NT2/D1 (cell line): ENCODE results near the gene GPR61.

Experiments used
- DNase-seq: peaks from one replicate; pipeline ENCODE4 v3.0.0-alpha.2; 2011; ENCODE audit warnings: low read depth, low spot score
- H3K27me3 ChIP-seq: 2 replicates; pipeline ENCODE4 v1.6.0; 2011; ENCODE audit warnings: mild to moderate bottlenecking; ENCODE audit not compliant: insufficient read length, insufficient read depth
- H3K36me3 ChIP-seq: 2 replicates; pipeline ENCODE4 v1.6.1; 2011; ENCODE audit warnings: mild to moderate bottlenecking, low read length, mixed read lengths; ENCODE audit not compliant: insufficient read depth, insufficient read length
- H3K4me1 ChIP-seq: 2 replicates; pipeline ENCODE4 v1.5.1; 2011; ENCODE audit not compliant: insufficient read depth, insufficient read length
- H3K4me3 ChIP-seq: 2 replicates; pipeline ENCODE4 v1.5.1; 2011; ENCODE audit warnings: low read depth; ENCODE audit not compliant: insufficient read length
- H3K9ac ChIP-seq: 2 replicates; pipeline ENCODE4 v1.6.0; 2011; ENCODE audit warnings: low read depth; ENCODE audit not compliant: insufficient read length
- H3K9me3 ChIP-seq: 2 replicates; pipeline ENCODE4 v1.5.1; 2011; ENCODE audit warnings: mild to moderate bottlenecking, low read length; ENCODE audit not compliant: insufficient read depth
- SUZ12 ChIP-seq: IDR thresholded peaks from 2 replicates; pipeline ENCODE4 v1.6.1; 2011; ENCODE audit not compliant: insufficient read length, insufficient read depth; ENCODE audit errors: extremely low read depth
- YY1 ChIP-seq: IDR thresholded peaks from 2 replicates; pipeline ENCODE4 v1.6.1; 2011; ENCODE audit not compliant: insufficient read length, insufficient read depth
- ZNF274 ChIP-seq: IDR thresholded peaks from 2 replicates; pipeline ENCODE4 v1.6.1; 2011; ENCODE audit warnings: mild to moderate bottlenecking, low read depth, low read length

The GPR61 gene

DNA sequence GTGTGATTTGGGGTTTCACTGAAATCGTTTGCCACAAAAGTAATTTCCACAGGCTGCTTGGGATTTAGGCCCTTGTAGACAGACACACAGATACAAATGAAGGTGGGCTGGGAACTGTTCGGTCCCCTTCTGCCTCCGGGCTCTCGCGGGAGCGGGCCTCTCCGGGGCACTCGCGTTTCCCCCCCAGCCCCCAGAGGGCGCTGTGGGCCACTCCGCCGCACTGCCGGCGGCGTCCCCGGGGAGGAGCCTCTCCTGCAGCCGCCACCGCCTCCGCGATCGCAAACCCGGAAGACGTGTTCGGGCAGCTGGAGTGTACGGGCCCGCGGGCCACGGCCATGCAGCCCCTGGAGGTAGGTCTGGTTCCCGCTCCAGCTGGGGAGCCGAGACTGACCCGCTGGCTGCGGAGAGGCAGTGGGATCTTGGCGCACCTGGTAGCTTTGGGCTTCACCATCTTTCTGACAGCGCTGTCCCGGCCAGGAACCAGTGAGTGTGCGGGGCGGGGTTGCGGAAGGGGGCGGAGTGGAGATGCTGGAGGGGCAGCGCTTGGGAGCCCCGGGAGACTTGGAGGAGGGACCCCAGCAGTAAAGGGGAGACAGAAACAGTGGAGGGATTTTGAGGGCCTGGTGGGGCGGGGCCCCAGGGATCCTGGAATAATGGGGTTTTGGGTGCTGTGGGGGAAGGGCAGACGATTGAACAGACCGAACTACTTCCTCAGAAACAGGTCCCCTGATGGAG lies 45.7 kb upstream of the GPR61 start, which contains the start of gene CYB561D1:
CYB561D1 (plus strand) TSS at position 290 of the 735 bp plus-strand sequence; CDS start at position 336, 46 bp downstream.
- Histone ChIP-seq H3K4me1 (peaks cover 8% of the 10 kb centered on the region), H3K36me3 (peaks cover 50% of the 10 kb centered on the region), H3K9ac (peak within 1 kb of the TSS; percentile 83), H3K4me3 (peak within 1 kb of the TSS; percentile 88), H3K27me3 (no peaks in the 10 kb centered on the region), H3K9me3 (no peaks in the 10 kb centered on the region)
- DNase-seq = peak; percentile 66
- TF ChIP-seq YY1 = no peak
- no peak for TF ChIP-seq ZNF274
- no peak for TF ChIP-seq SUZ12

DNA sequence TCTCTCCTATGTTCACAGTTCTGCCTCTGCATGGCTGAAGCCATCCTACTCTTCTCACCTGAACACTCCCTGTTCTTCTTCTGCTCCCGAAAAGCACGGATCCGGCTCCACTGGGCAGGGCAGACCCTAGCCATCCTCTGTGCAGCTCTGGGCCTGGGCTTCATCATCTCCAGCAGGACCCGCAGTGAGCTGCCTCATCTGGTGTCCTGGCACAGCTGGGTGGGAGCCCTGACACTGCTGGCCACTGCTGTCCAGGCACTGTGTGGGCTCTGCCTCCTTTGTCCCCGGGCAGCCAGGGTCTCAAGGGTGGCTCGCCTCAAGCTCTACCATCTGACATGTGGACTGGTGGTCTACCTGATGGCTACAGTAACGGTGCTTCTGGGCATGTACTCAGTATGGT lies 43.9 kb upstream of the GPR61 start:
- Histone ChIP-seq H3K4me3 (no peak overlapping the region), H3K9me3 (peaks cover 9% of the 10 kb centered on the region; the same call in 1 of the 2 replicates), H3K9ac (no peak overlapping the region), H3K4me1 (peaks cover 18% of the 10 kb centered on the region), H3K27me3 (no peaks in the 10 kb centered on the region), H3K36me3 (peaks cover 33% of the 10 kb centered on the region)
- no peak for DNase-seq
- TF ChIP-seq ZNF274 (no peak), YY1 (no peak), SUZ12 (no peak)

DNA sequence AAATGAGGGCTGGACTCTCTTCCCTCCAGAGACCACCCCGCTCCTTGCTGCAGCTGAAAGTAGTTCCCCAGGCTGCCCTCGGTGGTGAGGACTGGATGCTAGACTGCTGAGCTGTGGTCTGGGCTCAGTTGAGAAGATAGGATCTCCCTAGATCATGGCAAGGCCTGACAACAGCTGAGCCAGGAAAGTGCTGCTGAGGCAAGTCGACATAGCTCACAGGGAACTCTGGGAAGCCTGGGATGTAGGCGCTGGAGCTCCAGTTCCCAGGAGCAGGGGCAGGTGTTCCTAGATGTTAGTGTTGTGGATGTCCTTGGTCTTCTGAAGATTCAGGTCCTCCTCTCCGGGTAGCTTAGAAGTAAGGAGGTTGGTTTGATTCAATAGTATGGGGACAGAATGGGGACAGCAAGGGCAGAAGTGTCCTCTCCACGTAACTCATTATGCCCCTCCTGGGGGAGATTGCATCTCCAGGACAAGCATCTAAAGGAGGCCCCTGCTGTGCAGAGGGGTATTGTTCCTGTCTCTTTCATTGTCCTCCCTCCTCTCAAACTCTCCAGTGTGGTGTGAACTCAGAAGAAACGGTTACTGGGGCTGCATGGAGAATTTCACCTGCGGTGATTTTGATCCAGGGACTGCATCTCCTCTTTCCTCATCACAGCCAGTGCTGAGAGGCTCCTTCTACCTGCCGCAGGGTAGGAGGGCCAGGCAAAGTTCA lies 42.1 kb upstream of the GPR61 start:
- H3K27me3 ChIP-seq = no peaks in the 10 kb centered on the region
- no peak for DNase-seq
- H3K4me3 ChIP-seq = no peak overlapping the region
- TF ChIP-seq YY1 = no peak
- no peak for TF ChIP-seq SUZ12
- TF ChIP-seq ZNF274 = no peak
- H3K9me3 ChIP-seq = peaks cover 9% of the 10 kb centered on the region; the same call in 1 of the 2 replicates
- peaks cover 18% of the 10 kb centered on the region for H3K4me1 ChIP-seq
- H3K36me3 ChIP-seq = peaks cover 16% of the 10 kb centered on the region
- no peak overlapping the region for H3K9ac ChIP-seq

DNA sequence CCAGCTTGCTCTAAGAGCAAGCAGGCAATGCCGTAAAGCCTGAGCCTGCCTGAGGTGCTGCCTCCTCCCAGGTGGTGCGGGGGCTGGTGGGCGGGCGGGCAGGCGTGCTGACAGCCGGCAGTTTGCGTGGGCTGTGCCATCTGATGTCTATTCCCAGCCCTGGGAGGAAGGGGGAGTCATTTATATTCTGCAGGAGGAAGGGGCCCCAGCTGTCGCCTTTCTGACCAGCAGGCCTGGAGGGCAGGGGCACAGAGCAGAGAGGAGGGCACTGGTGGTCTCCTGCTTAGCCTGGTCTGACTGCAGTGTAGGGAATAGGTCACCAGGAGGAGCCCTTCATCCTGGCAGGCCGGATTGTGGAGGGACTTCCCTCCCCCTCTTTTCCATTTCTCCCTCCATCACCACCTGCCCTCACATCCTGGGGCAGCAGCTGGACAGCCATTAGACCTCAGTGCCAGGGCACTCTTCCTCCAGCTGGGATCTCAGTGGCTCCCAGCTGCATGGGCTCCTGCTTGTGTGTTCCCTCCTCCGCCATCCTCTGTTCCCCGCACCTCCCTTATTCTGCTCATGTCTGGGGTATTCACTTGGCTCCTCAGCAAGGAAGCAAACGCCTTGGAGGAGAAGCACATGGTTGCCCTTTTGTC lies 41.4 kb upstream of the GPR61 start:
- peaks cover 18% of the 10 kb centered on the region for H3K4me1 ChIP-seq
- TF ChIP-seq SUZ12 = no peak
- TF ChIP-seq YY1 = no peak
- TF ChIP-seq ZNF274 = no peak
- H3K27me3 ChIP-seq = no peaks in the 10 kb centered on the region
- DNase-seq = no peak
- peaks cover 9% of the 10 kb centered on the region; the same call in 1 of the 2 replicates for H3K9me3 ChIP-seq
- H3K36me3 ChIP-seq = peaks cover 16% of the 10 kb centered on the region
- no peak overlapping the region for H3K9ac ChIP-seq
- no peak overlapping the region for H3K4me3 ChIP-seq

DNA sequence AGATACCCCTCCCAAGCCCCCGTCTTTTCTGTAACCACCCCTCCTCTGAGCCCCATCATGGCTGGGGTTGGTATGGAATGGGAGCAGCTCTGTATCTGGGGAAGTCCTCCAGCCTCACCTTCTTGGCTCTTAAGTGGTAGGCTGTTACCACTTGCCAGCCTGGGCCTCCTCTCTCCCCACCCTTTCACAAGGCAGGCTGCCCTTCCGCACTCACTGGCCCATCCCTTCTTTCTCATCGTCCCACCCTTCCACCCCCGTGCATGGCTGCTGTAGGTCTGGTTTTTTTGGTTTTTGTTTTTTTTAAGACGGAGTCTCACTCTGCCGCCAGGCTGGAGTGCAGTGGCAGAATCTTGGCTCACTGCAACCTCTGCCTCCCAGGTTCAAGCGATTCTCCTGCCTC lies 40.6 kb upstream of the GPR61 start:
- TF ChIP-seq ZNF274 (no peak), SUZ12 (no peak), YY1 (no peak)
- Histone ChIP-seq H3K36me3 (peaks cover 16% of the 10 kb centered on the region), H3K4me1 (peaks cover 18% of the 10 kb centered on the region), H3K9ac (peak overlapping the region; percentile 12), H3K4me3 (no peak overlapping the region), H3K9me3 (peaks cover 9% of the 10 kb centered on the region; the same call in 1 of the 2 replicates), H3K27me3 (no peaks in the 10 kb centered on the region)
- DNase-seq = no peak

- no peak for DNase-seq
Measured at GRCh38 chr1:109499661-109500536, 39.8 kb upstream of the GPR61 start.

More at GRCh38 chr1:109499661-109500536, 39.8 kb upstream of the GPR61 start:
- peaks cover 16% of the 10 kb centered on the region for H3K36me3 ChIP-seq
- no peak for TF ChIP-seq SUZ12
- TF ChIP-seq YY1 = no peak
- no peak for TF ChIP-seq ZNF274
- peaks cover 18% of the 10 kb centered on the region for H3K4me1 ChIP-seq
- H3K27me3 ChIP-seq = no peaks in the 10 kb centered on the region
- H3K9me3 ChIP-seq = peaks cover 9% of the 10 kb centered on the region; the same call in 1 of the 2 replicates
- H3K4me3 ChIP-seq = no peak overlapping the region
- no peak overlapping the region for H3K9ac ChIP-seq
